HCT116 (cell line): ENCODE results near the gene CERT1. TPM values are rescaled to one million over a fixed set of nuclear protein-coding genes. Genes with fewer than 3 reads are reported as not detected.

Source experiments
- ATAC-seq: fragments of 200-7000 bp; cut with Tn5 transposase; 2 replicates; pipeline ENCODE4 v1.9.1; 2020; ENCODE audit warnings: mild to moderate bottlenecking, moderate library complexity
- BruUV-seq: library from RNA; stranded (reverse); fragments of 400-500 nt; replicated peaks from 2 replicates; lab custom pipeline; 2021; lab: Mats Ljungman, UMichigan
- CTCF ChIA-PET: fragments of 300-600 bp; sonication (Branson Sonifier 250); formaldehyde crosslinking; loops from one replicate; lab custom pipeline; 2021; ENCODE audit warnings: antibody characterized with exemption; lab: Charles Lee
- POLR2A ChIA-PET: fragments of 300-600, 350-600 bp; sonication (Branson Sonifier 250); formaldehyde crosslinking; loops from one replicate; lab custom pipeline; 2021; ENCODE audit warnings: antibody characterized with exemption; lab: Charles Lee
- RAD21 ChIA-PET, 2 experiments: fragments of 300-600 bp; sonication (Branson Sonifier 250); formaldehyde crosslinking; loops; one replicate each; lab custom pipeline; 2023; ENCODE audit warnings: low total read pairs in 2 of 2; ENCODE audit not compliant: uncharacterized antibody in 2 of 2, unreplicated experiment in 2 of 2, low non-redundant PET in 1 of 2; lab: Charles Lee
- DNase-seq: peaks from one replicate; pipeline ENCODE4 v3.0.0-alpha.2; 2010; ENCODE audit warnings: low read depth, low spot score
- H2AFZ ChIP-seq: fragments of 200-600 bp; shearing (Covaris generic), sonication (generic); 2 replicates; pipeline ENCODE4 v1.6.1; 2017; ENCODE audit warnings: low read depth, mixed run types, mixed read lengths, antibody characterized with exemption, low read length; ENCODE audit not compliant: poor library complexity, severe bottlenecking
- H3K27ac ChIP-seq: 2 replicates; pipeline ENCODE4 v1.5.1; 2012; ENCODE audit warnings: low read depth, low read length
- H3K27me3 ChIP-seq: fragments of 200-600 bp; sonication (generic); 2 replicates; pipeline ENCODE4 v1.6.1; 2016; ENCODE audit warnings: mixed run types, low read length, mixed read lengths; ENCODE audit not compliant: insufficient read depth
- H3K36me3 ChIP-seq, 2 experiments: fragments of 200-500 bp in 1 of 2; fragments of 200-600 bp in 1 of 2; sonication (Bioruptor generic) in 1 of 2; sonication (generic) in 1 of 2; 2 replicates each; pipeline versions ENCODE4 v1.5.1 to v1.6.1; 2014 to 2016; ENCODE audit warnings: low read length in 2 of 2, inconsistent platforms in 1 of 2, mixed read lengths in 1 of 2, mixed run types in 1 of 2; ENCODE audit not compliant: insufficient read depth in 2 of 2, control insufficient read depth in 1 of 2
- H3K4me1 ChIP-seq, 2 experiments: fragments of 200-600 bp in 1 of 2; sonication (generic) in 1 of 2; 2 replicates each; pipeline versions ENCODE4 v1.5.1 to v1.6.1; 2012 to 2017; ENCODE audit warnings: low read length in 2 of 2, inconsistent platforms in 1 of 2, mild to moderate bottlenecking in 1 of 2, mixed read lengths in 1 of 2, mixed run types in 1 of 2, moderate library complexity in 1 of 2; ENCODE audit not compliant: insufficient read depth in 2 of 2, control insufficient read depth in 1 of 2
- H3K4me2 ChIP-seq: fragments of 200-600 bp; sonication (generic); 2 replicates; pipeline ENCODE4 v1.6.1; 2017; ENCODE audit warnings: mixed run types, low read length, mixed read lengths
- H3K4me3 ChIP-seq, 2 experiments: fragments of 200-600 bp in 1 of 2; sonication (generic) in 1 of 2; replicated peaks in 1 of 2; 2 replicates each; pipeline ENCODE4 v1.5.1; 2011 to 2016; ENCODE audit warnings: low read length in 2 of 2, control low read depth in 1 of 2, low read depth in 1 of 2, mild to moderate bottlenecking in 1 of 2, mixed read lengths in 1 of 2, mixed run types in 1 of 2
- H3K79me2 ChIP-seq: fragments of 200-600 bp; sonication (generic); 2 replicates; pipeline ENCODE4 v1.6.1; 2017; ENCODE audit warnings: mild to moderate bottlenecking, mixed run types, low read length, moderate library complexity, mixed read lengths; ENCODE audit not compliant: insufficient read depth
- H3K9ac ChIP-seq: fragments of 200-600 bp; sonication (generic); 2 replicates; pipeline ENCODE4 v1.6.1; 2016; ENCODE audit warnings: low read length, mixed read lengths
- H3K9me2 ChIP-seq: fragments of 200-600 bp; sonication (generic), shearing (Covaris generic); 2 replicates; pipeline ENCODE4 v1.6.1; 2017; ENCODE audit warnings: mixed run types, mild to moderate bottlenecking, moderate library complexity; ENCODE audit not compliant: insufficient read depth
- H3K9me3 ChIP-seq, 2 experiments: fragments of 200-500 bp in 1 of 2; fragments of 200-600 bp in 1 of 2; sonication (Bioruptor generic) in 1 of 2; sonication (generic) in 1 of 2; 2 replicates each; pipeline ENCODE4 v1.6.1; 2014 to 2017; ENCODE audit warnings: low read length in 2 of 2, mixed read lengths in 2 of 2, inconsistent platforms in 1 of 2, low read depth in 1 of 2, mild to moderate bottlenecking in 1 of 2, mixed run types in 1 of 2, moderate library complexity in 1 of 2; ENCODE audit not compliant: control insufficient read depth in 1 of 2, insufficient read depth in 1 of 2
- H4K20me1 ChIP-seq: fragments of 200-600 bp; sonication (generic), shearing (Covaris generic); 2 replicates; pipeline ENCODE4 v1.6.1; 2017; ENCODE audit warnings: mixed run types, mild to moderate bottlenecking, moderate library complexity; ENCODE audit not compliant: insufficient read depth
- EZH2 ChIP-seq: fragments of 200-600 bp; sonication (generic); IDR thresholded peaks from 2 replicates; pipeline ENCODE4 v1.6.1; 2017; ENCODE audit warnings: antibody characterized with exemption, mixed run types
- intact Hi-C: fragments of 100-400 bp; cut with micrococcal nuclease; formaldehyde crosslinking; loops from 2 replicates; pipeline ENCODE4 v1.10.0; 2022
- total RNA-seq: library from RNA; stranded (reverse); gene quantifications from one replicate; pipeline ENCODE4 v1.2.1, GENCODE V29; 2021; ENCODE audit not compliant: unreplicated experiment
- TF ChIP-seq, protein P1 (sequence below): IDR thresholded peaks from 2 replicates; pipeline ENCODE4 v1.6.1; 2011; ENCODE audit warnings: mild to moderate bottlenecking, low read length, moderate library complexity; ENCODE audit not compliant: insufficient replicate concordance; ENCODE audit errors: extremely low read depth

The CERT1 gene
- total RNA-seq, 1 experiment from 2014 or later = 22.8 TPM

DNA sequence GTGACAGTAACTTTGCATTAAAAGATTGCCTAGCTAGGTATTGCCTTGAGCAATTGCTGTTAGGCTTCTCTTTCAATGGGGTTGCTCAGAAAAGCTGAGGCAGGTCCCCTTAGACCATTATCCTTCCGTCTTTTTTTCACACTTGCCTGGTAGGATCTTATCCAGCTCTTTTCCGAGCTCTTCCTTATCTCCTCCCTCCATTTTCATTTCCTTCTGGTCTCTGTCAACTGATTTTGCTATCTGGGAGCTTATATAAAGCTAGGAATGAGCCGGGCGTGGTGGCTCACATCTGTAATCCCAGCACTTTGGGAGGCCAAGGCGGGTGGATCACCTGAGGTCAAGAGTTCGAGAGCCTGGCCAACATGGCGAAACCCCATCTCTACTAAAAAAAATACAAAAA, 181.0 kb downstream of the CERT1 start:
- RAD21 ChIA-PET = no interaction called here
- no peaks in the 10 kb centered on the region for H4K20me1 ChIP-seq
- peaks cover 0 to 3% of the 10 kb centered on the region in 2 experiments; a peak in 2 of 4 replicates for H3K4me1 ChIP-seq

More for the DNA sequence above, 181.0 kb downstream of the CERT1 start:
- Histone ChIP-seq H2AFZ (no peak overlapping the region), H3K4me3 (no peak overlapping the region), H3K9ac (no peak overlapping the region), H3K27me3 (no peaks in the 10 kb centered on the region), H3K27ac (no peak overlapping the region), H3K36me3 (no peaks in the 10 kb centered on the region), H3K4me2 (no peak overlapping the region), H3K9me3 (no peaks in the 10 kb centered on the region), H3K9me2 (no peaks in the 10 kb centered on the region), H3K79me2 (no peaks in the 10 kb centered on the region)
- ChIA-PET CTCF (interaction anchor here (1.0 kb wide), 1 partner anchor 9 kb away, joined by 3 read pairs; no protein-coding TSS in a partner anchor), POLR2A (no interaction called here)
- BruUV-seq = no TSS peak
- no peak for ATAC-seq
- TF ChIP-seq, protein P1, sequence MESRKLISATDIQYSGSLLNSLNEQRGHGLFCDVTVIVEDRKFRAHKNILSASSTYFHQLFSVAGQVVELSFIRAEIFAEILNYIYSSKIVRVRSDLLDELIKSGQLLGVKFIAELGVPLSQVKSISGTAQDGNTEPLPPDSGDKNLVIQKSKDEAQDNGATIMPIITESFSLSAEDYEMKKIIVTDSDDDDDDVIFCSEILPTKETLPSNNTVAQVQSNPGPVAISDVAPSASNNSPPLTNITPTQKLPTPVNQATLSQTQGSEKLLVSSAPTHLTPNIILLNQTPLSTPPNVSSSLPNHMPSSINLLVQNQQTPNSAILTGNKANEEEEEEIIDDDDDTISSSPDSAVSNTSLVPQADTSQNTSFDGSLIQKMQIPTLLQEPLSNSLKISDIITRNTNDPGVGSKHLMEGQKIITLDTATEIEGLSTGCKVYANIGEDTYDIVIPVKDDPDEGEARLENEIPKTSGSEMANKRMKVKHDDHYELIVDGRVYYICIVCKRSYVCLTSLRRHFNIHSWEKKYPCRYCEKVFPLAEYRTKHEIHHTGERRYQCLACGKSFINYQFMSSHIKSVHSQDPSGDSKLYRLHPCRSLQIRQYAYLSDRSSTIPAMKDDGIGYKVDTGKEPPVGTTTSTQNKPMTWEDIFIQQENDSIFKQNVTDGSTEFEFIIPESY = no peak
- TF ChIP-seq EZH2 = no peak
- DNase-seq = no peak
- intact Hi-C loops = no loop called here

Other genes with a start within 250 kb of the CERT1 start
- 101 TPM for gene HMGCR, start 174.4 kb downstream of the CERT1 start, total RNA-seq
- 17.3 TPM for gene POLK, start 262 bp upstream of the CERT1 start, total RNA-seq
- 0.84 TPM for gene ANKDD1B, start 99.8 kb upstream of the CERT1 start, total RNA-seq
- gene POC5, start 205.8 kb upstream of the CERT1 start, total RNA-seq = 14.8 TPM